HG03135 (cell line): ENCODE results near the gene CFAP161.

ENCODE experiments used
- ATAC-seq: cut with Tn5 transposase; IDR thresholded peaks from one replicate; pipeline ENCODE4 v1.9.1; 2021; ENCODE audit warnings: mild to moderate bottlenecking, moderate library complexity; ENCODE audit not compliant: unreplicated experiment

CFAP161 gene

GRCh38 chr15:81133782-81134461 lies at the start of gene CFAP161:
Gene CFAP161, plus strand, starts transcription at chr15:81134270. Its CDS starts 60 bp downstream, at chr15:81134330.
- no peak for ATAC-seq

- ATAC-seq = no peak
These were observed 49.4 kb upstream of the CFAP161 start for GRCh38 chr15:81084716-81085115.

- no peak for ATAC-seq
These were observed 48.9 kb upstream of the CFAP161 start for GRCh38 chr15:81085213-81085612.

GRCh38 chr15:81085898-81086297 lies 48.2 kb upstream of the CFAP161 start:
- no peak for ATAC-seq

- no peak for ATAC-seq
These were observed 47.0 kb upstream of the CFAP161 start for GRCh38 chr15:81087066-81087465.

DNA sequence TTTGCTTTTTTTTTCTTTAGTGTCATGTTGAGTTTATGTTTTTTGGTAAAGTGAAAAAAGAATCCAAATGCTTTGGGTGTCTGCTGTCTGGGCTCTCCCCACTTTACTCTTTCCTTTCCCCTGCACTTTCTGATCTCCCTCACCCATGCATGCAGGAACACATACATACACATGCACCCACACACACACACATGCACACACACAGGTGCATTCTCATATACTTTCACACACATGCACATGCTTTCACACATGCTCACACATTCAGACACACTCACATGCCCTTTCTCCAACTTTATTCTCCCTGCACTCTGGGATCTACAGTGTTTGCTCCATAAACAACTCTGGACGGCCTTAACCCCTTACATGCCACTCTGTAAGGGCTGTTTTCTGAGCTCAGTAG lies 46.4 kb upstream of the CFAP161 start:
- no peak for ATAC-seq

DNA sequence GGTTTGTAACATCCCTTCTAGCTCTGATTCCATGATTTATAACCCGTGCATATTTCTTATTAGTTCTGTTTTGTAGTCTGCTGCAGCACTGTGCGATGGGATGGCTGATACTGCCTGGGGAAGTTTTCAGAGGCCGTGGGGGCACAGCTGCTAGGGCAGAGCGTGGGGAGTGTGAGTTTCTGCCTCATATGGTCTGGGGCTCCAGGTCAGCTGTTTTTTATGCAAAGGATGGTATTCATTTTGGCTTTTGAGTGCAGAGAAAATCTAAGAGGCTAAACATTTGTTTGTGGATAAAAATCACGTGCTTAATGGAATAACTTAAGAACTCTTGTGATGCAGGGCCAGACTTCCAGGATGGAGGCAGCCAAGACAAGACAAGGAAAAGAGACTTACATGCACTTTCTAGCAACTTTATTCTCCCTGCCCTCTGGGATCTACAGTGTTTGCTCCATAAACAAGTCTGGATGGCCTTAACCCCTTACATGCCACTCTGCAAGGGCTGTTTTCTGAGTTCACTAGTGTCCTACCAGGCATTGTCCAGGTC lies 45.5 kb upstream of the CFAP161 start:
- no peak for ATAC-seq

DNA sequence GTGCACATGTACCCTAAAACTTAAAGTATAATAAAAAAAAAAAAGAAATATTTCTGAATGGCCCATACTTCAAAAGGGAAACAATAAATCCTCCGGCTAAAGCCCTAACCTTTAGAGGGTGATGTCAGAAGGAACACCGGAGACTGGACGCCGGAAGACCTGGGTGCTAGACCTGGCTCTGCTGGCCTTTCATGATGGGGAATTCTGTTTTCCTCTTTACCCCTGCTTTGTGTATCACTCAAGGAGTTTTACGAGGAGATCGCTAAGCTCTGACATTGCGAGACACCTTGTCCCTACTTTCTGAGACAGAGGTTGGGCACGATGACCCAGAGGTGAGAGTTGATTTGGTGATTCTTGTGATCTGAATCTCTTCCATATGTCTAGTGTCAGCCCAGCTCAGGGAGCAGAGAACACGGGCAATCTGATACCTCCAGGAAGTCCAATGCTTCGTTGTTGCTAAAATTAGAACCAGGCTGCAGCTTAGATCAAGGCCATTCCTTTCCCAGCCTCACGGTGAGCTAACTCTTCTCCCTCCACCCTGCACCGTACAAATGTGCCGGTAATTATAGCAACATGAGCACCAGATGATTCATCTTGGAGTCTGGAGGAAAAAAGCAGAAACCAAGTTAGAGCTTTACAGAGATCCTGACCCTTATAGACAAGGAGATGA lies 42.0 kb upstream of the CFAP161 start:
- ATAC-seq = no peak

DNA sequence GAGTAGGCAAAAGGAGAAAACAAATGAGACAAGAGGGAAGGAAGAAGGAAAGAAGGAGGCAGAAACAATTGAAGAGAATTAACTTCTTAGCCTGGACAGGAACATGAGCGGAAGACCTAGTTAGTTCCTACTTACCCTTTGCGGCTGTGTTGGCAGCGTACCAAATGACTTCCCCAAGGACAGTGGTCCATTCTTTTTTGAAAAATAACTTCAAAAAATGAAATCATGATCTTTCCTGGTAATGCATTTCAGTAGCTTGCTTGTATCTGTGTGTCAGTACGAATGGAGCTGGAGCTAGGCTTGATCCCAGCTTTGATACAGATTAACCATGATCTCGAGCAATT lies 41.5 kb upstream of the CFAP161 start:
- ATAC-seq = no peak

GRCh38 chr15:81093961-81094360 lies 40.1 kb upstream of the CFAP161 start:
- ATAC-seq = no peak

DNA sequence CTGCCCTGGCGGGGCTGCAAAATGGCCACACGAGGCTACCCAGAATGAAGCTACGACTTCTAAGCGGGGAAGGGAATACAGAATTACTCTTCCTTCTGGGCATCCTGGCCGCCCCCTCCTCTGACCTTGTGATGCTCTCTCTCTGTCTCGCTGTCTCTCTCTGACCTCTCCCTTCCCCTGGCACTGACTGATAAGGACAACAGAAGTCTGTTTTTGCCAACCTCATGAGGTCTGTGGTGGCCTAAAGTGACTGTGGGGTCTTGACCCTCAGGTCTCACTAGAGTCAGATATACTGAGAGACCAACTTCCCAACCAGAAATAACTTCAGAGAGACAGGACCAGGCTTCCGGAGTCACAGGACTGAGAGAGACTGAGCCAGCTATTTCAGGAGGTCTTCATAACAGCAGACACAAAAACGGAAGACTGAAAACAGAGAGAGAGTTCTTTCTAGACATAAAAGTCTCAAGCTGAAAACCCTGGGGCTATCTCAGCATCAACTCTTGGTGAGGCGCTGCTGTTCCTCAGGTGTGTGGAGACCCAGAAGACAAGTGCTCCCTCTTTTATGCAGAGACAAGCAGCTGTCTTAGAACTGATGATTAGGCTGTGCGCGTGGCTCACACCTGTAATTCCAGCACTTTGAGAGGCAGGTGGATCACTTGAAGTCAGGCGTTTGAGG lies 38.2 kb upstream of the CFAP161 start:
- ATAC-seq = no peak

DNA sequence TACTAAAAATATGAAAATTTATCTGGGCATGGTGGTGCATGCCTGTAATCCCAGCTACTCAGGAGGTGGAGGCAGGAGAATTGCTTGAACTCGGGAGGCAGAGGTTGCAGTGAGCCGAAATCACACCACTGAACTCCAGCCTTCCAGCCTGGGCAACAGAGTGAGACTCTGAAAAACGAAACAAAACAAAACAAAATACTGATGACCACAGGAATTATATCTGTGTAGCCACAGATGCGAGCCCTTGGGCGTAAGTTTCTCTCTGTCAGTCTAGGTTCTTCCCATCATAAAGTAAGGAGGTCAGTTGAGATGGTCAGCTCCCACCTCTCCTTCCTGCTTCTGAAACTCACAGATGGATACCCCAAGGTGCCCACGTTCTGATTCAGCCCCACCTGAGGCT lies 37.7 kb upstream of the CFAP161 start:
- no peak for ATAC-seq

GRCh38 chr15:81097116-81097889 lies 36.8 kb upstream of the CFAP161 start:
- no peak for ATAC-seq

GRCh38 chr15:81097890-81098280 lies 36.2 kb upstream of the CFAP161 start:
- no peak for ATAC-seq

DNA sequence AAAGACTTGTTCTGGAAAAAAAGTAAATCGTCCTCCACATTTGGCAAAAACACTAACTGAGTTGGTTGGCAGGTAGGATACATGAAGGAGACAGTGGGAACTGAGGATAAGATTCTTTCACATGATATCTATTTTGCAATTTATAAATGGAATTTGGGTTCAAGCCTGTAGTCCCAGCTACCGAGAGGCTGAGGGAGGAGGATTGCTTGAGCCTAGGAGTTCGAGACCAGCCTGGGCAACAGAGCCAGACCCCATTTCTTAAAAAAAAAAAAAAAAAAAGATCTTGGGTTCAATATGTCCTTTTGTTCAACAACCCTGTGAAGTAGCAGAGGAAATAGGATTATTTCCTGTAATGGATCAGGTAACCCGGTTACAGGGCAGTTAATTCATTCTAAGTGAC lies 35.7 kb upstream of the CFAP161 start:
- no peak for ATAC-seq

DNA sequence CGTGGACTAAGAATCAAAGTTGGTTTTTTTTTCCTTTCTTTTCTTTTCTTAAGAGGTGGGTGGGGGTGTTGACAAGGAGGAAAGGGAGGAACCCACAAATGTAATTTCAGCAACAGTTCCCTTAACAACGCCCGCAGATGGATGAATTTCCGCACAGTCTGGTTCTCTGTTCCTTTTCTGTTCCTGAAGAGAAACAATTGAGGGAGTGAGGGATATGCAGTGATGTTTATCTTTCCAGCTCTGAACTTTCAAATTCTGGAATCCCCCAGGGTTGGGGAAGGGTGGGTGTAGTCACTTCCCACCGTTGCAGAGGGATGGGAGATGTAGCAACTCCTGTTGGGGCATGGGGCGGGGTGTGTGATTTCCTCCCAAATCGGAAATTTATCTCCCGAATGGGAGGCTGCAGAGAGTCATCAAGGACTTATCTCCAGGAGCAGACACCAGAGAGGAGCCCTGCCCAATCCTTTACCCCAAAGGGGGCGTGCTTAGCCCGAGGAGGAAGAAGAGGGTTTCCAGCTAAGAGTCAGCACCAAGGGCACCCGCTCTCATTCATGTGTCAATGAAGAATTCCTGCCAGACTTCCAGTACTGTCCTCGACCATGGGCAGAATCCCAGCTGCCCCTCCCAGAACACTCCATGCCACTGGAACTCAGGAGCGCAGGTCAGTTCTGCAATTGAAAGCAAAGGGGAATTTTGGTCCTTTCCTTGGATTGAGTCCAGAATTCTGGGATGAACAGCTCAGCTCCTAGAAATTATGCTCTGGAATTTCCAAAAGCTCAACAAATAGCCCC lies 35.0 kb upstream of the CFAP161 start:
- no peak for ATAC-seq

DNA sequence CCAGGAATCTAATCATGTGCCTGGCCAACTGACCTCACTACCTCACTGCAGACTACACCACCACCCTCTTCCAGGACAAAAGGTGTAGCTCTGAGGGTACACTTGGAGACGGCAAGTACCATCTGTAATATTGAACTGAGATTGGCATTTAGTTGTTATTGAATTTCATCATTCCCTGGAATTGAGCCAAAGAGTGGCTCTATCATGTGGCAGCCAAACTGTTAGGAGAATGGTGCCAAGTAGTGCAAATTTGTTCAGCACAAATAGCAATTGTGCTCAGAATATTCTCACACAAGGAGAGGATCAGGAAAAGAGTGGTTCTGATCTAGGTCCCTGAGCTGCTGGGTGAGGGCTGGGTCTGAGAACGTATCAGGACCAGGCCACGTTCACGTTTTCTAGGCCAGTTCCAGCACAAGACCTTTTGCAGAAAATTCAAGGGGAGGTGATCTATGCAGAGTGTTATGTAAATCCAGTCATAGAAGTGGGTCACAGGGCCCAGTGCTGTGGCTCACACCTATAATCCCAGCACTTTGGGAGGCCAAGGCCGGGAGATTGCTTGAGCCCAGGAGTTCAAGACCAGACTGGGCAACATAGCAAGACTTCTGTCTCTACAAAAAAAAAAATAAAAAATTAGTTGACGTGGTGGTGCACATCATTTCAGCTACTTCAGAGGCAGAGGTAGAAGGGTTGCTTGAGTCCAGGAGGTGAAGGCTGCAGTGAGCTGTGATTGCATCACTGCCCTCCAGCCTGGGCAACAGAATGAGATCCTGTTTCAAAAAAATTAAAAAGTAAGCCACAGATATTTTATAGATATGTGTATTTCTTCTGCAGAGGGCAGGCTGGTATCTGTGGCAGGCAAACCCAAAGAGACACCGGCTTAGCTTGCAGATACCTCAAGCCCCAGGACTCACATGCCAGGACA lies 31.9 kb upstream of the CFAP161 start:
- ATAC-seq = no peak

DNA sequence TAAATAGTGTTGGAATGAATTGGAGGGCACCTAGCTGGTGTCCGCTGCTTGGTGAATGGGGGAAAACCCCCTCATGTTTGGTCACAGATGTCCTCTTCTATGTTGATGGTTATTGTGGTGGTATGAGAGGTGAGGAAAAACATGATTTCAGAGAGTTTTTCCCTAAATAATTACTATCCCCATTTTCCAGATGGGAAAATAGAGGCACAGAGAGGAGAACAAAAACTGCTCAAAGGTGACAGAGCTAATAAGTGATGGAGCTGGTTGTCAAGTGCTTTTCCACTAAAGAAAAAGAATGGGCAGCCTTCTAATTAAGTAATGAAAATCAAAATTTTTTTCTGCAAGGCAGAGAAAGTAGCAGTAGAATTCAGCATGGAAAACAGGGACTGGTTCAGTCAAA lies 30.2 kb upstream of the CFAP161 start:
- ATAC-seq = no peak

GRCh38 chr15:81105545-81105944 lies 28.5 kb upstream of the CFAP161 start:
- no peak for ATAC-seq
